SK-N-SH treated with all-trans-retinoic acid at 6 μM for 48 hours (cell line): ENCODE results near the gene ZFX.

Source experiments
- ARNTL ChIP-seq: fragments of 450-650 bp; formaldehyde crosslinking; IDR thresholded peaks from 2 replicates; pipeline ENCODE4 v1.5.0; 2020; ENCODE audit warnings: low read depth, mild to moderate bottlenecking, moderate library complexity, borderline replicate concordance
- PATZ1 ChIP-seq: fragments of 250-450 bp; sonication (Bioruptor Pico); IDR thresholded peaks from 2 replicates; pipeline ENCODE4 v1.8.0; 2020; ENCODE audit warnings: mild to moderate bottlenecking, moderate library complexity, borderline replicate concordance
- ZFP3 ChIP-seq: fragments of 250-450 bp; sonication (Bioruptor Pico); IDR thresholded peaks from 2 replicates; pipeline ENCODE4 v1.5.0; 2020; ENCODE audit warnings: mild to moderate bottlenecking, moderate library complexity

DNA sequence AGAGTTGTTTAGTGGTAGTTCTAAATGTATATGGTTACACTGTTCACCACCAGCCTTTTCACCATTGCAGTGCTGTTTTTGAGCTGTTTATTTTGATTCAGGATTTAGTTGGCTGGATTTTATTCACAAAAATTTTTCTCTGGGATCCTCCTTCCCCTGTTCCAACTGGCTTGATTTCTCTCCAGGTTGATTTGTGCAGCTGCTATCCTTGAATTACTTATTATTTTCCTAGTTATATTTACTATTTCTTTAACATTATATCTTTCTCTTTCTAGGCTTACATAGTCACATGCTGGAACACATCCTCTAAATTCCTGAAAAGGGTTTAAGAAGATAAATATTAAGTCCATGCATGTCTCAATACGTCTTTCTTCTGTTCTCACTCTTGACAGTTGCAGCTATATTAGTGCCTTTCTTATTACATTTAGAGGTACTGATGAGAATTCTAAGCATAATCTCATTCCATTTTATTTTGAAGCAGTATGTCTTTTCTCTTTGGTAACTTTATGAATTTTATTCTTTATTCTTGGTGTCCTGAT lies 82.2 kb downstream of the ZFX start:
- TF ChIP-seq ZFP3 (CRISPR knock-in tag), result no peak
- TF ChIP-seq PATZ1 (CRISPR knock-in tag), result no peak
- no peak for TF ChIP-seq ARNTL
